ENCODE data around the gene RFT1. TPM values are rescaled to one million over a fixed set of nuclear protein-coding genes. Genes with fewer than 3 reads are reported as not detected.

Gene RFT1
- total RNA-seq, 4 donors from 2014 or later = 14.4 to 17.7 (median 16.2) TPM

- Histone ChIP-seq H3K9me3 (no peaks in the 10 kb centered on the region), H3K4me3 (replicated peaks in 1 of 3) (no peak overlapping the region), H3K36me3 (peaks cover 8 to 14% of the 10 kb centered on the region in 2 donors), H3K4me1 (peaks cover 25 to 36% of the 10 kb centered on the region in 2 donors), H3K27ac (no peak overlapping the region), H3K27me3 (no peaks in the 10 kb centered on the region)
- TF ChIP-seq, protein P1, sequence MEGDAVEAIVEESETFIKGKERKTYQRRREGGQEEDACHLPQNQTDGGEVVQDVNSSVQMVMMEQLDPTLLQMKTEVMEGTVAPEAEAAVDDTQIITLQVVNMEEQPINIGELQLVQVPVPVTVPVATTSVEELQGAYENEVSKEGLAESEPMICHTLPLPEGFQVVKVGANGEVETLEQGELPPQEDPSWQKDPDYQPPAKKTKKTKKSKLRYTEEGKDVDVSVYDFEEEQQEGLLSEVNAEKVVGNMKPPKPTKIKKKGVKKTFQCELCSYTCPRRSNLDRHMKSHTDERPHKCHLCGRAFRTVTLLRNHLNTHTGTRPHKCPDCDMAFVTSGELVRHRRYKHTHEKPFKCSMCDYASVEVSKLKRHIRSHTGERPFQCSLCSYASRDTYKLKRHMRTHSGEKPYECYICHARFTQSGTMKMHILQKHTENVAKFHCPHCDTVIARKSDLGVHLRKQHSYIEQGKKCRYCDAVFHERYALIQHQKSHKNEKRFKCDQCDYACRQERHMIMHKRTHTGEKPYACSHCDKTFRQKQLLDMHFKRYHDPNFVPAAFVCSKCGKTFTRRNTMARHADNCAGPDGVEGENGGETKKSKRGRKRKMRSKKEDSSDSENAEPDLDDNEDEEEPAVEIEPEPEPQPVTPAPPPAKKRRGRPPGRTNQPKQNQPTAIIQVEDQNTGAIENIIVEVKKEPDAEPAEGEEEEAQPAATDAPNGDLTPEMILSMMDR (IDR thresholded peaks at IDR 0.05) = no peak
- no peak for TF ChIP-seq POLR2A (IDR thresholded peaks at IDR 0.05)
- intact Hi-C loops (cut with DNase I) = no loop called here
- DNase-seq = no peak
- WGBS, 2 donors = 60 to 89% methylated on average over 2 to 5 of the region's 9 CpGs
These were observed 44.4 kb upstream of the RFT1 start for GRCh38 chr3:53174346-53175250.

- H3K36me3 ChIP-seq = peaks cover 0 to 3% of the 10 kb centered on the region in 2 donors
- DNase-seq = no peak
- intact Hi-C loops (cut with DNase I) = no loop called here
- H3K27ac ChIP-seq = no peak overlapping the region
- TF ChIP-seq POLR2A (IDR thresholded peaks at IDR 0.05) = no peak
- TF ChIP-seq, protein P1 (IDR thresholded peaks at IDR 0.05) = no peak
- peaks cover 36 to 51% of the 10 kb centered on the region in 2 donors for H3K4me1 ChIP-seq
- H3K4me3 ChIP-seq (replicated peaks in 1 of 3) = no peak overlapping the region
- 78 to 85% methylated on average over 5 of the region's 5 CpGs for WGBS, 2 donors
- H3K27me3 ChIP-seq = no peaks in the 10 kb centered on the region
- no peaks in the 10 kb centered on the region for H3K9me3 ChIP-seq
These were observed 42.9 kb upstream of the RFT1 start for GRCh38 chr3:53173107-53173506.

DNA sequence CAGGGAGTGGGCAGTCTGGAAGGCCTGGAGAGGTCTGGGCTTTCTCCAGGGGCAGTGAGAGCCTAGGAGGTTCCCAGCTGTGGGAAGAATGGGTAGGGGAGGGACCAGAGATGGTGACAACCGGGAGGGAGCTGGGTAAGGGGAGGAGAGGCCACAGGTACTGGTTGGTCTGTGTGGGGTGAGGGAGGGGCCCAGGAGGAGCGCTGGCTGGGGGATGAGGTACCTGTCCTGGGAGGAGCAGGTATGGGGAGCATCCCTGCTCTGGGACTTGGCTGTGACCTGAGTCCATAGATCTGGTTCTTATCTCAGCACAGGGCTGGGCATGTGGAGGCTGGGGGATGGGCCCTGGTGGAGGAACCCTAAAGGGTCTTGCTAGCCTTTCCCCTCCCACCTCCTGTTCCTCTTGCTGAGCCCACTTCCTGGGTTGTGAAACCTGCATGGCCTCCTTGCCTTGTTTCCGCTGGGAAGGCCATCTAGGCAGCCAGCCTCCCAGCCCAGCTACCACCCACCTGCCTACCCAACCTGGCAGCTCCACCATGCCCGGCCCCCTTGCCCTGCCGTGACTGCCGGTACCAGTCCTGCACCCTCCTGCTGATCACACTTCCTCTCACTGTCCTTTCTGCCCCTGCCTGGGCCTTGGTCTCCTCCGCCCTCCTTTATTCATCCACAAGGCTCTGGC lies 41.7 kb upstream of the RFT1 start:
- Histone ChIP-seq H3K36me3 (peaks cover 0 to 3% of the 10 kb centered on the region in 2 donors), H3K4me1 (peaks cover 47 to 62% of the 10 kb centered on the region in 2 donors), H3K9me3 (no peaks in the 10 kb centered on the region), H3K27ac (peak overlapping the region in 2 of 3 donors; percentile 88 to 89), H3K27me3 (no peaks in the 10 kb centered on the region), H3K4me3 (replicated peaks in 1 of 3) (no peak overlapping the region)
- TF ChIP-seq, protein P1 (IDR thresholded peaks at IDR 0.05) = no peak
- no peak for TF ChIP-seq POLR2A (IDR thresholded peaks at IDR 0.05)
- 69% methylated on average over 7 of the region's 7 CpGs for WGBS, 2 donors
- intact Hi-C loops (cut with DNase I) = no loop called here
- DNase-seq = no peak

GRCh38 chr3:53171064-53171418 lies 40.8 kb upstream of the RFT1 start:
- Histone ChIP-seq H3K36me3 (peaks cover 0 to 3% of the 10 kb centered on the region in 2 donors), H3K9me3 (no peaks in the 10 kb centered on the region), H3K4me3 (replicated peaks in 1 of 3) (no peak overlapping the region), H3K27me3 (no peaks in the 10 kb centered on the region), H3K4me1 (peaks cover 50 to 69% of the 10 kb centered on the region in 2 donors), H3K27ac (peak overlapping the region in 2 of 3 donors; percentile 88 to 89)
- DNase-seq = no peak
- intact Hi-C loops (cut with DNase I) = no loop called here
- WGBS, 2 donors = 44% methylated on average over 5 to 6 of the region's 7 CpGs
- TF ChIP-seq, protein P1 (IDR thresholded peaks at IDR 0.05) = no peak
